Middle frontal gyrus (tissue), 1 donor: ENCODE results near the gene JAKMIP2.
"Not testable (repeated sequence)": the region's sequence is repeated elsewhere in the genome, so short reads cannot be mapped to it uniquely, and the experiment has no call there.

Experiments used
- DNase-seq: peaks from one replicate; pipeline ENCODE4 v3.0.0-alpha.2; 2015; ENCODE audit warnings: low spot score; ENCODE audit errors: extremely low spot score

The JAKMIP2 gene

DNA sequence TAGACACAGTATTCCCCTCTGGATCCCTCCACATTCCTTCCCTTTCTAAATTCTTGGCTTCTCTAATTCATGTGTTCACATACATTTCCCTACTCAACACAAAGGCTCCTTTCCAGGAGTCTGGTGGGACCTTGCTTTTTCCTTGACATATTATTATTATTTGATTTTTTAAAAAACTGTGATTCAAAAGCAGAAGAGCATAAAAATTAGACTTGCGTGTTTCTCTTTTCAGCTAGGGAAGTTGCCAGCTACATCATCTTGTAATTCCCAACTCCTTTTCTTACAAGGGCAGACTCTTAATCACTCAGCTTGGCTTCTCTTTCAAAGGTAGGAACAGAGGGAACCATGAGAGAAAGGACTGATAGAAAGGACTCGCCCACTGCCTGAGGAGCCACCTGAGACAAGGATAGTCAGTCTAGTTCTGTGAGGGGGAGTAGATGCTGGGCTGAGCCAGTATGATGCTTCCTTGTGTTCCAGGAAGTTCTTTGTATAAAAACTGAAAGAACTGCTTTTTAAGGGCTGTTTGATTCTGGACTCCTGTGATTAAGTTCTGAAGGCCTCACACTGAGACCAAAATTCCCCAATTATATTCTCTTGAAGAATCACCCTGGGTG, 221.7 kb downstream of the JAKMIP2 start:
- DNase-seq: no peak

GRCh38 chr5:147559749-147560148, 222.8 kb downstream of the JAKMIP2 start:
- no peak for DNase-seq

DNA sequence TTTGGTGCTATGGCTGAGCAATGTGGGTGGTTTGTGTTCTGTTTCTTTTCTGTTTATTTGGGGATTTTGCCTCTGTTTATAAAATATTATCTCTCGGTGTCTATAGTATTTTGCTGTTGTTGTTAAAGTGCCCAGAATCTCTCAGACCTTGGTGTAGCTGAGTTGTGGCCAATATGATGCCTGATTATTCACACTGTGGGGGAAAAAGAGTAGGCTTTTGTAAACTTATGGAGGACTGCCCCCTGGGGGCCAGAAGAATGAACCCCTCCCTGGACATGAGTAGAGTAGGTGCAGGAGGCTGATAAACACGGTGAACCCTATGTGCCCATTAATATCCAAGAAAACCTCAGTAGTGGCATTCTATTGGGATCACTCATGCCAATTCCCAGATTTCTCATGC, 223.7 kb downstream of the JAKMIP2 start:
- DNase-seq: no peak

- no peak for DNase-seq
These were observed 224.4 kb downstream of the JAKMIP2 start for GRCh38 chr5:147557876-147558745.

- no peak for DNase-seq
These were observed 227.4 kb downstream of the JAKMIP2 start for GRCh38 chr5:147555176-147555575.

DNA sequence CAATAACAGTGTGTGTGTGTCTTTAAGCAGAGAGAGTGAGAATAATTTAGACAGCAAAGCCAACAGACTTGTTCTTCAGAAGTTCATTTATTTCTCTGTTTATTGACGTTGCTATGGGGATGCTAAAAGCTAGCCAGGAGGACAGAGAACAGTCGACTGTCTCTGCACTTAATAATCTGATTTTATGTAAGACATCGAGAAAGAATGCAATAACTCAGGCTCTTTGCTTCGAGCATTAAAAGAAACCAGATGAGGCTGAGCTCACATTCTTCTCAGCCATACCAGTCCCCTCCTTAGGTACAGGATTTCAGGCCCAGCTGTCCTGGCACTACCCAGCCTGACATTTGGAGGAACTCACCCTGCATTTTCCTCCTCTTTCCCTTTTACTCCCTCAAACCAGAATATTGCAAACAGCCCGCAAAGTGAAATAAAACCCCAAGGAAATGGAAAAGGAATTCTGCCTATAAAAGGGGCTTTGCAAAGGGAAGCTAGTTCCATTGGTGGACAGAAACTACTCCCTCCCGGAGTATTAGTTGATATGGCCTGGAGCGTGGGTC, 228.2 kb downstream of the JAKMIP2 start:
- no peak for DNase-seq

DNA sequence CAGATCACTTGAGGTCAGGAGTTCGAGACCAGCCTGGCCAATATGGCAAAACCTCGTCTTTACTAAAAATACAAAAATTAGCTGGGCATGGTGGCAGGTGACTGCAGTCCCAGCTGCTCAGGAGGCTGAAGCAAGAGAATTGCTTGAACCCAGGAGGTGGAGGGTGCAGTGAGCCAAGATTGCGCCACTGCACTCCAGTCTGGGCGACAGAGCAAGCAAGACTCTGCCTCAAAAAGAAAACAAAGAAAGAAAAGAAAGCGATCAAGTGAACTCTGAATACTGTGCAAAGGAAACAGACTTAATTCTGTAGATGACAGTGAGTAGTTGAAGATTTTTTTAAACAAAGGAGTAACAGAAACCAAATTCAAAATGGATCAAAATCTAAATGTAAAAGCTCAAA, 228.7 kb downstream of the JAKMIP2 start:
- not testable (repeated sequence) for DNase-seq

GRCh38 chr5:147552897-147553296, 229.6 kb downstream of the JAKMIP2 start:
- no peak for DNase-seq

DNA sequence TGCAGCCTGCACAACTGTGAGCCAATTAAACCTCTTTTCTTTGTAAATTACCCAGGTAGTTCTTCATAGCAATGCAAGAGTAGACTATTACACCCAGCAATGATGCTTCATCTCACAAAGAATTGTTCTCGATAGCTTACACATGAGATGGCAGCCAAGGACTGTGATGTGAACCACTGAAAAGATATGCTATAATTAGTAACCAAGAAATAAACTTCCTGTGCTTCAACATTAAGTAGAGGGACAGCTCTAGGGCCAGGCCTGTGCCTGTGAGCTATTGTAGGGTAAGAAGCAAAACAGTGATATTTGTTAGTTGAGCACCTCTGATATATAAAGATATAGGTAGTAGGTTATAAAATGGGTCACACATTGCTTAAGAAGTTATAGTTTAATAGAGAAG, 230.9 kb downstream of the JAKMIP2 start:
- DNase-seq: no peak

DNA sequence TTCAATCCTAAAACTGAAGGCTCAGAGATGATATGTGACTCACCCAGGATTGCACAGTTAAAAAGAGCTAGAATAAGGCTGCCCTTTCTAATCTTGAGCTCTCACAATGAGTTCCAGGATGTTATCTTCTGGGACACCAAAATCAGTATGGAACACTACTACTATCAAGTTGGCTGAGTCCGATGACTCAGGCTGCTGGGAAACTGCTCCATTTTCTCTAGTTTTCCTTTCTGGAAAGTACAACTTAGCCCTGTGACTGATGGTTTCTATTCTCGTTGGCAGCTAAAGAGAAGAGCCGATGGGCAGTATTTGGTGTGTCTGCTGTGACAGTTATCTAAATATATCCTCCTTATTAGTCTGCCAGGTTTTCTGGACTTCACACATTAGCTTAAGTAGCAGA, 234.8 kb downstream of the JAKMIP2 start:
- DNase-seq: no peak

DNA sequence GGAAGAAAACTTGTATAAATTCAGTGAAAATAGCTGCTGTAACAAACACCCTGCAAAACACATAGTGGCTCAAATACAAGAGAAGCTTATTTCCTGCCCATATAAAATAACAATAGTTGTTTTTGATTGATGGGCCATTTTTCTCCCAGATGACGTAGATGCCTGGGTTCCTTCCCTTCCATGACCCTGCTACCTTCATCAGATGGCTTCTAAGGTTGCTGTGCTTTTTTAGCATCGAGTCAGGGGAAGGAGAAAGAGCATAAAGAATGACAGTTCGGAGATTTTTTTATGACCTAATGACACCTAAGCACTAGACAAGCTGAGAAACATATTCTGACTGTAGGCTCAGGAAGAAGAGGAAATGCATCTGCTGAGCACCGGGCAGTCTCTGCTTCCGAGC, 238.0 kb downstream of the JAKMIP2 start:
- DNase-seq: no peak

DNA sequence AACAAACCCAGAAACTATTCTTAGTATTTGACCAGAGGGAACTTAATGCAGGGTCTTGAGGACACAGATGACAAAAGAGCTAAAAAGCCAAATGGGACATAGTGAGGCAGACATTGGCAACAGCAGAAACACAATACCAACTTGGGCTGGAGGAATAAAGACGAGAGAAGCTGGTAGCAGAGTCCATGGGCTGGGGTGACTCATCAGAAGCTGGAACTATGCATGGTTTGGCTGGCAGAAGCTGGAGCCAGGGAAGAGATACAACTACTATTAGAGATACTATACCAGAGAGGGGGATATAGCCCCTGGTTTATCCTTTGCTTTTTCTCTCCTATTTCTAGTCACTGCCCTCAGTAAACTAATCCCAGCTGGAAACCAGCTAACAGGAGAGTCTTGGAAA, 243.5 kb downstream of the JAKMIP2 start:
- DNase-seq: no peak

- DNase-seq: no peak
These were observed 244.3 kb downstream of the JAKMIP2 start for GRCh38 chr5:147538236-147538635.
